ENCODE results near the gene GRB7. TPM values are rescaled to one million over a fixed set of nuclear protein-coding genes. Genes with fewer than 3 reads are reported as not detected.

The GRB7 gene
- total RNA-seq (2012; rRNA removed) (under 0.01 and 0.18 TPM in 2 replicates), polyA plus RNA-seq (2012; rRNA removed) (0.14 and 0.36 TPM in 2 replicates), Bru-seq, nascent RNA (not detected), BruChase-seq, experiment 1, labeled RNA remaining after a 6-hour chase (percentile 11 among the genes with signal in this experiment), BruChase-seq, experiment 2, labeled RNA remaining after a 2-hour chase (percentile 17 among the genes with signal in this experiment)
- 0.12 and 0.26 TPM in 2 replicates for polyA plus RNA-seq (2012; cell fraction: cytosol; rRNA removed)
- polyA plus RNA-seq (2012; cell fraction: nucleus; rRNA removed; ENCODE audit: low replicate concordance), result 0.57 and 1.1 TPM in 2 replicates
- long read RNA-seq, result 0 reads

DNA sequence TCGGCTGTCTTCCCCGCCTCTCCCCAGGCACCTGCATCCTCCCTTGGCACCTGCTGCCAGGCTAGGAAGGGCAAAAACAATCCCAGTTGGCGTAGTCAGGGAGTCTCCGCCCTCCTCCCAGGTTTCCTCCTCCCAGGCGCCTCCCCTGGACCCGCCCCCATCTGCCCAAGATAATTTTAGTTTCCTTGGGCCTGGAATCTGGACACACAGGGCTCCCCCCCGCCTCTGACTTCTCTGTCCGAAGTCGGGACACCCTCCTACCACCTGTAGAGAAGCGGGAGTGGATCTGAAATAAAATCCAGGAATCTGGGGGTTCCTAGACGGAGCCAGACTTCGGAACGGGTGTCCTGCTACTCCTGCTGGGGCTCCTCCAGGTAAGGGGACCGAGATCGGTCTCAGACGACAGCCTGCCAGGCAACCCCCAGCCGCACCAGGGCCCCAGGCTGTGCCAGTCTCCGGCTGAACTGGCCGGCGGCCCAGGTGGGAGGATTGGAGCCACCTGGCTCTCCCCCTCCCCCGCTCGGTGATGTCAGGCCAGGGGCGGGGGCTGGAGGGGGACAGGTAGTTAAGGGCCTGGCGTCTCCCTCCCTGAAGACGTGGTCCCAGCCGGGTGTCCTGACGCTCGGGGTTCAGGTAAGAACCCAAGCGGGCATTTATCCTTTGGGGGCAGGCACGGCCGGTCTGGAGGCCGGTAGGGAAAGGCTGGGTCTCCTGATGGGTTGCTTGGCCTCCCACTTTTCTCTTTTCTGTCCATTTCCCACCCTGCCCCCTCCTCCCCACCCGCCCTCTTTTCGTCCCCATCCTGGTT lies at the start of gene GRB7:
Gene GRB7, plus strand, starts transcription at position 179 of the 808 bp plus-strand sequence. CDS start 4,364 bp downstream, outside the sequence.
- Histone ChIP-seq H3K56ac (ENCODE audit: extremely low read depth, insufficient read depth, low read length) (no peak within 1 kb of the TSS), H3K14ac (replicated peaks; ENCODE audit: low read depth, low read length) (no peak within 1 kb of the TSS), H2AK5ac (ENCODE audit: low read depth, low read length) (no peak within 1 kb of the TSS), H2BK20ac (ENCODE audit: low read depth, low read length) (no peak within 1 kb of the TSS), H3K4me2 (ENCODE audit: low read depth, low read length) (peak within 1 kb of the TSS; percentile 2; the same call in 1 of the 2 replicates), H4K8ac (ENCODE audit: low read depth in 2 of 2, low read length in 2 of 2) (no peak within 1 kb of the TSS), H2BK120ac (ENCODE audit: low read depth, low read length) (no peak within 1 kb of the TSS), H3K9me1 (ENCODE audit: insufficient read depth, low read length) (0 out of 2 replicates have a peak, but pooled peaks cover 9% of the 10 kb centered on the region), H3K18ac (ENCODE audit: low read depth, low read length) (no peak within 1 kb of the TSS), H3K79me1 (ENCODE audit: low read depth in 1 of 2, low read length in 2 of 2) (no peaks in the 10 kb centered on the region), H2AK9ac (replicated peaks; ENCODE audit: low read depth, low read length, poor library complexity) (peak within 1 kb of the TSS; percentile 52), H2BK5ac (ENCODE audit: low read depth, low read length, poor library complexity, severe bottlenecking) (no peak within 1 kb of the TSS), H3K4ac (ENCODE audit: low read depth, low read length) (no peak within 1 kb of the TSS), H4K5ac (ENCODE audit: low read depth, low read length) (no peak within 1 kb of the TSS), H2AFZ (replicated peaks; ENCODE audit: low read length, poor library complexity) (peak within 1 kb of the TSS; percentile 85), H3K23ac (ENCODE audit: low read depth, low read length) (no peak within 1 kb of the TSS), H3K9ac (ENCODE audit: low read depth, low read length) (no peak within 1 kb of the TSS), H3K9me3 (ENCODE audit: control insufficient read depth, insufficient read depth, low read length) (no peaks in the 10 kb centered on the region), H3K4me3 (ENCODE audit: insufficient read depth, low read depth, low read length) (no peak within 1 kb of the TSS), H3K27me3 (ENCODE audit: control insufficient read depth, insufficient read depth, low read length) (peaks cover 35% of the 10 kb centered on the region), H3K4me1 (ENCODE audit: control insufficient read depth, insufficient read depth, low read length) (peaks cover 16% of the 10 kb centered on the region; the same call in 1 of the 2 replicates), H2BK15ac (ENCODE audit: low read depth, low read length) (no peak within 1 kb of the TSS), H3K36me3 (ENCODE audit: control insufficient read depth, insufficient read depth, low read length) (no peaks in the 10 kb centered on the region), H4K91ac (ENCODE audit: insufficient read depth, low read depth, low read length) (no peak within 1 kb of the TSS), H4K20me1 (ENCODE audit: insufficient read depth, low read length) (no peaks in the 10 kb centered on the region), H3K27ac (ENCODE audit: insufficient read depth, low read length) (no peak within 1 kb of the TSS)
- ChIA-PET POLR2A (ENCODE audit: unreplicated experiment) (no interaction called here), CTCF (no interaction called here)
- no TSS peak for BruUV-seq (replicated peaks)
- no peak for ATAC-seq (ENCODE audit: low read depth)
- intact Hi-C loops (cut with micrococcal nuclease) (no loop called here), in situ Hi-C loops (cut with MboI; ENCODE audit: low sequenced_read_pairs) (no loop called here), dilution Hi-C loops (cut with HindIII; ENCODE audit: low sequenced_read_pairs, unreplicated experiment) (no loop called here)
- no peak for DNase-seq
- WGBS, 2 experiments (ENCODE audit: extremely low coverage in 2 of 2, insufficient read length in 1 of 2), result no CpG with 5 or more reads among the region's 34 CpGs
- no peak for TF ChIP-seq MAZ (IDR thresholded peaks at IDR 0.05; ENCODE audit: borderline replicate concordance, low read depth, low read length)
- no peak for TF ChIP-seq CEBPB (IDR thresholded peaks at IDR 0.05; ENCODE audit: low read depth, low read length)
- TF ChIP-seq, protein P1, sequence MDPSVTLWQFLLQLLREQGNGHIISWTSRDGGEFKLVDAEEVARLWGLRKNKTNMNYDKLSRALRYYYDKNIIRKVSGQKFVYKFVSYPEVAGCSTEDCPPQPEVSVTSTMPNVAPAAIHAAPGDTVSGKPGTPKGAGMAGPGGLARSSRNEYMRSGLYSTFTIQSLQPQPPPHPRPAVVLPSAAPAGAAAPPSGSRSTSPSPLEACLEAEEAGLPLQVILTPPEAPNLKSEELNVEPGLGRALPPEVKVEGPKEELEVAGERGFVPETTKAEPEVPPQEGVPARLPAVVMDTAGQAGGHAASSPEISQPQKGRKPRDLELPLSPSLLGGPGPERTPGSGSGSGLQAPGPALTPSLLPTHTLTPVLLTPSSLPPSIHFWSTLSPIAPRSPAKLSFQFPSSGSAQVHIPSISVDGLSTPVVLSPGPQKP (IDR thresholded peaks at IDR 0.05; ENCODE audit: borderline replicate concordance, low read depth, low read length), result no peak
- TF ChIP-seq, protein P2, sequence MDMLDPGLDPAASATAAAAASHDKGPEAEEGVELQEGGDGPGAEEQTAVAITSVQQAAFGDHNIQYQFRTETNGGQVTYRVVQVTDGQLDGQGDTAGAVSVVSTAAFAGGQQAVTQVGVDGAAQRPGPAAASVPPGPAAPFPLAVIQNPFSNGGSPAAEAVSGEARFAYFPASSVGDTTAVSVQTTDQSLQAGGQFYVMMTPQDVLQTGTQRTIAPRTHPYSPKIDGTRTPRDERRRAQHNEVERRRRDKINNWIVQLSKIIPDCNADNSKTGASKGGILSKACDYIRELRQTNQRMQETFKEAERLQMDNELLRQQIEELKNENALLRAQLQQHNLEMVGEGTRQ (IDR thresholded peaks at IDR 0.05; ENCODE audit: low read depth, low read length), result no peak
- no peak for TF ChIP-seq BHLHE40 (IDR thresholded peaks at IDR 0.05; ENCODE audit: low read depth, low read length)
- no peak for TF ChIP-seq RCOR1 (IDR thresholded peaks at IDR 0.05; ENCODE audit: insufficient replicate concordance, low read length)
- no peak for TF ChIP-seq FOS (IDR thresholded peaks at IDR 0.05; ENCODE audit: low read depth, low read length)
- TF ChIP-seq RFX5 (IDR thresholded peaks at IDR 0.05; ENCODE audit: low read depth, low read length), result no peak
- no peak for TF ChIP-seq RAD21 (IDR thresholded peaks at IDR 0.05; ENCODE audit: low read length)
- TF ChIP-seq NFE2L2 (IDR thresholded peaks at IDR 0.05; ENCODE audit: low read depth, low read length), result no peak
- TF ChIP-seq MXI1 (IDR thresholded peaks at IDR 0.05; ENCODE audit: borderline replicate concordance, low read depth, low read length), result no peak
- no peak for TF ChIP-seq CHD1 (IDR thresholded peaks at IDR 0.05; ENCODE audit: low read depth, low read length)
- TF ChIP-seq MAFK (IDR thresholded peaks at IDR 0.05; ENCODE audit: low read depth, low read length), result no peak
- no peak for TF ChIP-seq POLR2A (IDR thresholded peaks at IDR 0.05; ENCODE audit: low read depth, low read length)

Measured in IMR-90 (cell line).